ENCODE measurements around the gene ADAMTS2. TPM values are rescaled to one million over a fixed set of nuclear protein-coding genes. Genes with fewer than 3 reads are reported as not detected.

The ADAMTS2 gene
- total and polyA plus RNA-seq, 2 donors (not counting 3 experiments of a cell fraction or from before 2014, with no cell fraction given) = not detected

- no TSS peak for BruUV-seq (replicated peaks)
- H3K27me3 ChIP-seq (ENCODE audit: control insufficient read depth in 2 of 2, insufficient read depth in 2 of 2, low read length in 2 of 2) = no peaks in the 10 kb centered on the region
- peaks cover 9% of the 10 kb centered on the region for H3K9me3 ChIP-seq (replicated peaks; ENCODE audit: control insufficient read depth, insufficient read depth, low read length)
- DNase-seq (ENCODE audit: low read depth, low spot score) (no peak), FAIRE-seq (no peak)
- TF ChIP-seq MYC (IDR thresholded peaks at IDR 0.05; ENCODE audit: low read depth, low read length) (no peak), POLR2A (IDR thresholded peaks at IDR 0.05; ENCODE audit: low read depth, low read length) (no peak), JUN (IDR thresholded peaks at IDR 0.05; ENCODE audit: borderline replicate concordance, insufficient read depth, insufficient read length, low read depth) (no peak), GATA2 (IDR thresholded peaks at IDR 0.05; ENCODE audit: insufficient read depth, insufficient read length, low read depth, low read length) (no peak), POLR2AphosphoS5 (IDR thresholded peaks at IDR 0.05; ENCODE audit: insufficient read depth, low read depth, low read length) (no peak)
- TF ChIP-seq, protein P1, sequence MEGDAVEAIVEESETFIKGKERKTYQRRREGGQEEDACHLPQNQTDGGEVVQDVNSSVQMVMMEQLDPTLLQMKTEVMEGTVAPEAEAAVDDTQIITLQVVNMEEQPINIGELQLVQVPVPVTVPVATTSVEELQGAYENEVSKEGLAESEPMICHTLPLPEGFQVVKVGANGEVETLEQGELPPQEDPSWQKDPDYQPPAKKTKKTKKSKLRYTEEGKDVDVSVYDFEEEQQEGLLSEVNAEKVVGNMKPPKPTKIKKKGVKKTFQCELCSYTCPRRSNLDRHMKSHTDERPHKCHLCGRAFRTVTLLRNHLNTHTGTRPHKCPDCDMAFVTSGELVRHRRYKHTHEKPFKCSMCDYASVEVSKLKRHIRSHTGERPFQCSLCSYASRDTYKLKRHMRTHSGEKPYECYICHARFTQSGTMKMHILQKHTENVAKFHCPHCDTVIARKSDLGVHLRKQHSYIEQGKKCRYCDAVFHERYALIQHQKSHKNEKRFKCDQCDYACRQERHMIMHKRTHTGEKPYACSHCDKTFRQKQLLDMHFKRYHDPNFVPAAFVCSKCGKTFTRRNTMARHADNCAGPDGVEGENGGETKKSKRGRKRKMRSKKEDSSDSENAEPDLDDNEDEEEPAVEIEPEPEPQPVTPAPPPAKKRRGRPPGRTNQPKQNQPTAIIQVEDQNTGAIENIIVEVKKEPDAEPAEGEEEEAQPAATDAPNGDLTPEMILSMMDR (IDR thresholded peaks at IDR 0.05; ENCODE audit: extremely low read depth in 1 of 2, insufficient read depth in 1 of 2, low read depth in 1 of 2, low read length in 2 of 2) = no peak
- no peak overlapping the region for H3K4me2 ChIP-seq (ENCODE audit: insufficient read depth, low read length)
- ChIA-PET POLR2A (no interaction called here), CTCF (no interaction called here)
- no peaks in the 10 kb centered on the region for H3K79me2 ChIP-seq (ENCODE audit: control insufficient read depth, insufficient read depth, low read length)
- H3K9me1 ChIP-seq (replicated peaks; ENCODE audit: control insufficient read depth, extremely low read depth, insufficient read depth, low read length) = no peaks in the 10 kb centered on the region
- no peak overlapping the region for H3K27ac ChIP-seq (ENCODE audit: insufficient read depth, low read depth, low read length)
- no peak overlapping the region for H2AFZ ChIP-seq (ENCODE audit: low read depth, low read length)
- H3K4me1 ChIP-seq (ENCODE audit: control insufficient read depth, extremely low read depth, insufficient read depth, low read length) = no peaks in the 10 kb centered on the region
- no peaks in the 10 kb centered on the region for H3K36me3 ChIP-seq (ENCODE audit: control insufficient read depth in 2 of 2, extremely low read depth in 1 of 2, insufficient read depth in 2 of 2, low read length in 2 of 2)
- dilution Hi-C loops (cut with MboI; ENCODE audit: extremely low pct_ligation_motif_present, low sequenced_read_pairs) = no loop called here
- no peaks in the 10 kb centered on the region for H4K20me1 ChIP-seq (replicated peaks; ENCODE audit: control insufficient read depth, extremely low read depth, insufficient read depth, low read length)
- intact Hi-C loops (cut with micrococcal nuclease) = no loop called here
- no peak overlapping the region for H3K9ac ChIP-seq (replicated peaks; ENCODE audit: extremely low read depth, insufficient read depth, low read length)
- H3K4me3 ChIP-seq (replicated peaks in 1 of 3; ENCODE audit: insufficient read depth in 1 of 3, low read depth in 1 of 3, low read length in 3 of 3) = no peak overlapping the region
These were observed 118.1 kb downstream of the ADAMTS2 start for GRCh38 chr5:179227229-179227579.

DNA sequence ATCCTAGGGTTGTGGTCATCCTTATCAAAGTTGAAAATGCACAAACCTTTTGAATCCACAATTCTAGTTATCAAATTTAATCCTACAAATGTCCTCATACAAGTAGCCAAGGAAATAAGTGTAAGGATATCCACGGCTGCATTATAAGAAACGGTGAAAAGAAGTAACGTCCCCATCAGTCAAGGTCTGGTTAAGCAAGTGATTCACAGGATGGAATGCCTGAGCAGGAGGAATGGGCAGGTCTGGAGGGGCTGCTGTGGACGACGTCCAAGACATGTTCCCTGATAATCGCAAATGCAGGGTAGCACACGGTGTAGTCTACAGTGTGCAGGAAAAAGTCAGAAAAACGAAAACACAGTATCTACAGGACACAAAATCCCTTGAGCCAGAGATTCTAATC is 118.6 kb downstream of the ADAMTS2 start:
- H3K79me2 ChIP-seq (ENCODE audit: control insufficient read depth, insufficient read depth, low read length) = no peaks in the 10 kb centered on the region
- H3K27ac ChIP-seq (ENCODE audit: insufficient read depth, low read depth, low read length) = no peak overlapping the region
- no peak overlapping the region for H3K9ac ChIP-seq (replicated peaks; ENCODE audit: extremely low read depth, insufficient read depth, low read length)
- DNase-seq (ENCODE audit: low read depth, low spot score) (no peak), FAIRE-seq (no peak)
- H2AFZ ChIP-seq (ENCODE audit: low read depth, low read length) = no peak overlapping the region
- no TSS peak for BruUV-seq (replicated peaks)
- no peaks in the 10 kb centered on the region for H3K4me1 ChIP-seq (ENCODE audit: control insufficient read depth, extremely low read depth, insufficient read depth, low read length)
- no peaks in the 10 kb centered on the region for H3K27me3 ChIP-seq (ENCODE audit: control insufficient read depth in 2 of 2, insufficient read depth in 2 of 2, low read length in 2 of 2)
- peaks cover 9% of the 10 kb centered on the region for H3K9me3 ChIP-seq (replicated peaks; ENCODE audit: control insufficient read depth, insufficient read depth, low read length)
- ChIA-PET CTCF (no interaction called here), POLR2A (no interaction called here)
- H4K20me1 ChIP-seq (replicated peaks; ENCODE audit: control insufficient read depth, extremely low read depth, insufficient read depth, low read length) = no peaks in the 10 kb centered on the region
- intact Hi-C loops (cut with micrococcal nuclease) = no loop called here
- H3K36me3 ChIP-seq (ENCODE audit: control insufficient read depth in 2 of 2, extremely low read depth in 1 of 2, insufficient read depth in 2 of 2, low read length in 2 of 2) = no peaks in the 10 kb centered on the region
- no peak for TF ChIP-seq POLR2AphosphoS5 (IDR thresholded peaks at IDR 0.05; ENCODE audit: insufficient read depth, low read depth, low read length)
- no peak for TF ChIP-seq GATA2 (IDR thresholded peaks at IDR 0.05; ENCODE audit: insufficient read depth, insufficient read length, low read depth, low read length)
- TF ChIP-seq, protein P2, sequence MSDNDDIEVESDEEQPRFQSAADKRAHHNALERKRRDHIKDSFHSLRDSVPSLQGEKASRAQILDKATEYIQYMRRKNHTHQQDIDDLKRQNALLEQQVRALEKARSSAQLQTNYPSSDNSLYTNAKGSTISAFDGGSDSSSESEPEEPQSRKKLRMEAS (IDR thresholded peaks at IDR 0.05; ENCODE audit: insufficient read depth, insufficient read length) = no peak
- TF ChIP-seq EZH2 (IDR thresholded peaks at IDR 0.05; ENCODE audit: borderline replicate concordance, low read depth, low read length, severe bottlenecking) = no peak
- no peak for TF ChIP-seq MYC (IDR thresholded peaks at IDR 0.05; ENCODE audit: low read depth, low read length)
- TF ChIP-seq POLR2A (IDR thresholded peaks at IDR 0.05; ENCODE audit: low read depth, low read length) = no peak
- TF ChIP-seq, protein P1 (IDR thresholded peaks at IDR 0.05; ENCODE audit: extremely low read depth in 1 of 2, insufficient read depth in 1 of 2, low read depth in 1 of 2, low read length in 2 of 2) = no peak
- TF ChIP-seq JUN (IDR thresholded peaks at IDR 0.05; ENCODE audit: borderline replicate concordance, insufficient read depth, insufficient read length, low read depth) = no peak
- dilution Hi-C loops (cut with MboI; ENCODE audit: extremely low pct_ligation_motif_present, low sequenced_read_pairs) = no loop called here
- H3K9me1 ChIP-seq (replicated peaks; ENCODE audit: control insufficient read depth, extremely low read depth, insufficient read depth, low read length) = no peaks in the 10 kb centered on the region
- no peak overlapping the region for H3K4me3 ChIP-seq (replicated peaks in 1 of 3; ENCODE audit: insufficient read depth in 1 of 3, low read depth in 1 of 3, low read length in 3 of 3)
- H3K4me2 ChIP-seq (ENCODE audit: insufficient read depth, low read length) = no peak overlapping the region
